HG03159 (cell line): Measurements from ENCODE around the gene ISYNA1.

Experiments used
- ATAC-seq: cut with Tn5 transposase; IDR thresholded peaks from one replicate; pipeline ENCODE4 v1.9.1; 2021; ENCODE audit warnings: mild to moderate bottlenecking, moderate library complexity; ENCODE audit not compliant: unreplicated experiment

Gene ISYNA1

DNA sequence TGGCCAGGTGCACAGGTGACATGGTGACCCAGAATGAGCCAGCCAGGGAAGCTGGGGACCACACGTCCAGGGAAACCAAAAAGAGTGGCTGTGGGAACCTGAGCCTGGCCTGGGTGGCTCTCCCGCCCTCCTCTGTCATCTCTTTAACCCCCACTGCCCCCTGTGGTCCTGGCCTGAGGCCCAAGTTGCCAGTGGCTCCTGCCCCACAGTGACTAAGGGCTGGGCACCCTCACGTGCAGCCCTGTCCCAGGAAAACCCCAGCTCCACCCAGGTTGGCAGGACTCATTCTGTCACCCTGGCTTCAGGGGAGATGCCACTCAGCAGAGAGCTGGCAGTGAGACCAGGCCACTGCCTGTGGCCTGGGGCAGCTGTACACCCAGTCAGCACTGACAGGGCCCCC lies 30.6 kb upstream of the ISYNA1 start:
- no peak for ATAC-seq

- ATAC-seq: no peak
These were observed 30.0 kb upstream of the ISYNA1 start for GRCh38 chr19:18467978-18468377.

DNA sequence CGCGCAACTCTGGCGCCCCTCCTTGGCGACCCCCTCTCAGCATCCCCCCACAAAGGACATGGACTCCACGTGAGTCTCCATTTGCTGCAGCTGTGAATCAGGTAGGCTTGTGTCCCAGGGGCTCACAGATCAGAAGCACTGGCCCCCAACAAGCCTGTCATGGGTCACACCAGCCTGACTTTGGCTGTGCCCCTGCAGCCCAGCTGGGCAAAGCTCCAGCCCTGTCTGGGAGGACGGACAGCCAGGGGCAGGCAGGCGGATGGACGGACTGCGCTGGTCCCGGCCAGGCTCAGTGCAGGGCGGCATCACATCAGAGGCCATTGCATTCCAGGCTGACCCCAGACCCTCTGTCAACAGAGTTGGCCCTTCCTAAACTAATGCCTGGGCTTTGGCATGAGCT lies 28.4 kb upstream of the ISYNA1 start:
- no peak for ATAC-seq

DNA sequence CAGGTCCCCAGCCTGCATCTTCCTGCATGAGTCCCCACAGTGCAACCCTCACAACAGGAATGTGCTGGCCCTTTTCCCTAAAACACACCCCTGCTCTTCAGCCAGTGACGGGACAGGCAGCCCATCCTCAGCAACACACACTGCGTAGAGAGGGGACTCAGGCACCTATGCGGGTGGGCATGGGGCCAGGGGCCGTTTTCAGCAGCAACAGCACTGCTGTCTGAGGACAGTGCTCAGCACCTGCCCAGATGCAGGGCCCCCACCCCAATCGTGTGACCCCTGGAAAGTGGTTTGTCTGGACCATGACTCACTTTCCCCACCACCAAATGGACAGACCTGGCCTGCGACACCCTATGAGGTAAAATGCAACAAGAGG lies 28.0 kb upstream of the ISYNA1 start:
- no peak for ATAC-seq

- ATAC-seq: no peak
These were observed 27.5 kb upstream of the ISYNA1 start for GRCh38 chr19:18465214-18465963.

- ATAC-seq: no peak
These were observed 26.7 kb upstream of the ISYNA1 start for GRCh38 chr19:18464646-18465045.

DNA sequence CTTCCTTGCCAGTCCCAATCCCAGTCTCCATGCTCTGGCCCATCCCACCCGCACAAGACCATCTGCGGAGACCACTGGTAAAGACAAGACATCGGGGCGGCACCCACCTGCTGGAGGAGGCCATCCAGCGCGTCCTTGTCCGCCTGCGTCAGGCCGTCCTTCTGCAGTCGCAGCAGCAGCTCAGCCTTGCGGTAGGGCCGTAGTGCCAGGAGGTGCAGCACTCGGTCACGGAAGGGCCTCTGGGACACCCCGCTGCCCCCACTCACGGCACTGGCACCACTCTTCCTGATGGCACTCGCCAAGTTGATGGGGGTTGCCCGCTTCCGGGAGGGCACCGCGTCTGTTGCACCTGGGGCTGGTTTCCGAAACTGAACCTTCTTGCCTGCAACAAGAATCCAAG lies 23.5 kb upstream of the ISYNA1 start:
- ATAC-seq: no peak

GRCh38 chr19:18460900-18461299 lies 23.0 kb upstream of the ISYNA1 start:
- no peak for ATAC-seq

- no peak for ATAC-seq
These were observed 19.8 kb upstream of the ISYNA1 start for GRCh38 chr19:18457483-18458331.

- ATAC-seq: no peak
These were observed 19.0 kb upstream of the ISYNA1 start for GRCh38 chr19:18456974-18457373.

DNA sequence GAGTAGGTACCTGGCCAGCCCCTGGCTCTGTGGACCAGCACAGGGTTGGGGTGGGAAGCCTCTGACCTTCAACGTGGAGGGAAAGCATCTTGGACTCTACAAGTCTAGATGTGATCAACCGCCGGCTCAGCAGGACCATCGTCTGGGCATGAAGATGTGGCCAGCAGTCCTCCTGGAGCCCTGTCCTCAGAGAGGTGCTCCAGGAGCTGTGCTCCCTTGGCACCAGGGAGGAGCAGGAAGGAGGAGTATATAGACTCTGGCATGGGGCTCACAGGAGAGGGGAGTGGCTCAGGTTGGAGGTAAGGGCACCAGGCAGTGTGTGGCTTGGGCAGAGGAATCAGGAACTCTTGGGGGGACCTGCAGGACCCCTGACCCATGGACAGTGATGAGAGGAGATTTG lies 18.3 kb upstream of the ISYNA1 start:
- ATAC-seq: no peak

GRCh38 chr19:18453269-18454024 lies 15.5 kb upstream of the ISYNA1 start:
- ATAC-seq: no peak

- no peak for ATAC-seq
These were observed 14.5 kb upstream of the ISYNA1 start for GRCh38 chr19:18452386-18452785.

GRCh38 chr19:18450931-18451836 lies 13.3 kb upstream of the ISYNA1 start:
- peak; percentile 63 for ATAC-seq

- ATAC-seq: no peak
These were observed 12.3 kb upstream of the ISYNA1 start for GRCh38 chr19:18450021-18450930.

DNA sequence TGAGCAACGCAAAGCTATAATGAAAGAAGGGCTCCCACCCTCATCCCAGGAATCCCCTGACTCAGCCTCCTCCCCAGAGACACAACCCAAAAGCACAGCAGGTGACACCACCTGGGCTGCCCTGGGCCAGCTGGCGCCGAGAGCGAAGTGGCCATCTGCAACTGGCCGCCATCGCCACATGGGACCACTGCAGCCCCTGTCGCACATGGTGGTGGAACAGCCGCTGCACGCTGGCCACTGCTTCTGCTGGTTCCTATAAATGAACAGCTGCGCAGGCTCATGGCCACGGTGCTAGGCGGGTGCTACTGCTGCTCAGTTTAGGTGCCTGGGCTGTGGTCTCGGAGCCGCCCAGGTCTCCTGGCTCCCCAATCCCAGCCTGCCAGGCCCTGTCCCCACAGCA lies 11.6 kb upstream of the ISYNA1 start:
- ATAC-seq: no peak

- no peak for ATAC-seq
These were observed 9.0 kb upstream of the ISYNA1 start for GRCh38 chr19:18446811-18447359.

GRCh38 chr19:18446145-18446810 lies 8.3 kb upstream of the ISYNA1 start:
- no peak for ATAC-seq
